Testis (tissue), 3 donors: Measurements from ENCODE around the gene SCAMP5. TPM values are rescaled to one million over a fixed set of nuclear protein-coding genes. Genes with fewer than 3 reads are reported as not detected.
A peak's percentile ranks its signal among the peaks of the same experiment; 100 is the strongest.

ENCODE experiments used
- DNase-seq: peaks from one replicate; pipeline ENCODE4 v3.0.0-alpha.2; 2019
- H3K27ac ChIP-seq, 2 donors: fragments of 200-600 bp; sonication (generic); one replicate each; pipeline ENCODE4 v1.5.1; 2019
- H3K27me3 ChIP-seq: fragments of 200-600 bp; sonication (generic); one replicate; pipeline ENCODE4 v1.5.1; 2019
- H3K36me3 ChIP-seq: fragments of 200-600 bp; sonication (generic); one replicate; pipeline ENCODE4 v1.5.1; 2017; ENCODE audit warnings: low read depth; ENCODE audit errors: missing control alignments
- H3K4me1 ChIP-seq: fragments of 200-600 bp; sonication (generic); one replicate; pipeline ENCODE4 v1.5.1; 2019
- H3K4me3 ChIP-seq, 2 donors: fragments of 200-600 bp; sonication (generic); one replicate each; pipeline ENCODE4 v1.5.1; 2017 to 2019
- H3K9me3 ChIP-seq: fragments of 200-600 bp; sonication (generic); one replicate; pipeline ENCODE4 v1.5.1; 2017
- CTCF ChIP-seq, 3 experiments: fragments of 450-650 bp in 2 of 3; fragments of 200-600 bp in 1 of 3; sonication (generic) in 1 of 3; IDR thresholded peaks; one replicate each; pipeline ENCODE4 v1.5.1; 2016 to 2019; ENCODE audit warnings: antibody characterized with exemption in 3 of 3, mild to moderate bottlenecking in 2 of 3, moderate library complexity in 1 of 3
- POLR2A ChIP-seq: fragments of 450-650 bp; IDR thresholded peaks from one replicate; pipeline ENCODE4 v1.6.1; 2017; ENCODE audit warnings: antibody characterized with exemption, mild to moderate bottlenecking, moderate library complexity
- WGBS, 2 donors: methylation state at CpG; one replicate each; pipeline ENCODE4 v1.1.5; 2018; 5-methylcytosine and 5-hydroxymethylcytosine counted together
- intact Hi-C: fragments of 100-400 bp; cut with DNase I; formaldehyde crosslinking; loops from one replicate; pipeline ENCODE4 v1.15.1; 2023; ENCODE audit warnings: low total_unique reads
- polyA plus RNA-seq: library from polyadenylated mRNA; stranded (reverse); fragments of 350-450 nt; fragmentation: Illumina TruSeq; extraction: RNeasy Lipid Tissue Mini Kit (QIAGEN cat#74804); gene quantifications from one replicate; pipeline ENCODE4 v1.2.3, GENCODE V29; 2014; ENCODE audit warnings: low read depth, low replicate concordance; ENCODE audit not compliant: insufficient read depth
- total RNA-seq, 2 donors: library from RNA; depleted of rRNA; stranded (reverse); fragments of >200 nt; gene quantifications; one replicate each; pipeline ENCODE4 v1.2.3, GENCODE V29; 2016

SCAMP5 gene
- total and polyA plus RNA-seq, 3 donors from 2014 or later, result 25.3 to 37.0 (median 27.4) TPM

DNA sequence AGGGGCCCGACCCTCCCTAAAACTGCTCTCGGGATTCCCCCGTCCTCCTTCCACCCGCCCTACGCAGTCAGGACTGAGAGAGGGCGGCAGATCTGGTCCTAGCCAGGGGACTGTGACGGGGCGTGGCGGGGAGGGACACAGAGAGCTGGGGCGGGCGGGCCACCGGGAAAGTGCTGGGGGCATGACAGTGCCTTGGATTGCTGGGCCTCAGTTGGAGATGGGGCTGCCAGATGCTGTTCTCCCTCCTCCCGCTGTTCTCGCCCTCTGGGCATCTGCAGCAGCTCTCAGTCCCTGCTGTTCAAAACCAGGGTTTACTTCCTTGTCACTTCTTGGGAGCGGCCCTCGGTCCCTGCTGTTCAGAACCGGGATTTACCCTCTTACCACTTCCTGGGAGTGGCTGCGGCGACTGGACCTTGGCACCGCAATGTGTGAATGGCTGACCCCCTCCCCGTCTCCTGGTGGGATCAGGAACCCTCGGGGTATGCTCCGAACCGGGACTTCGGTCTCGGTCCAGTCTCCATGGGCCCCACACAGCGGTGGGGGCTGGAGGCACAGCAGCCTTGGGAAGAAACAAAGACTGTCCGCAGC lies 36.9 kb upstream of the SCAMP5 start:
- no peaks in the 10 kb centered on the region for H3K9me3 ChIP-seq
- peak; percentile 54 for DNase-seq
- intact Hi-C loops, result loop anchor here (10.0 kb wide), 1 partner anchor 324 kb away; no protein-coding TSS in a partner anchor
- H3K27me3 ChIP-seq, result no peaks in the 10 kb centered on the region
- H3K4me3 ChIP-seq, result peak overlapping the region; percentile 62 to 68
- no peak overlapping the region for H3K27ac ChIP-seq
- H3K4me1 ChIP-seq, result peaks cover 34% of the 10 kb centered on the region
- 2 to 4% methylated on average over 19 to 27 of the region's 28 CpGs for WGBS, 2 donors
- TF ChIP-seq POLR2A, result no peak
- TF ChIP-seq CTCF (IDR thresholded peaks at IDR 0.05), result no peak
- no peaks in the 10 kb centered on the region for H3K36me3 ChIP-seq

GRCh38 chr15:74958908-74959585 lies 36.3 kb upstream of the SCAMP5 start:
- Histone ChIP-seq H3K9me3 (no peaks in the 10 kb centered on the region), H3K27ac (no peak overlapping the region), H3K4me1 (peaks cover 31% of the 10 kb centered on the region), H3K4me3 (peak overlapping the region; percentile 62 to 68), H3K27me3 (no peaks in the 10 kb centered on the region), H3K36me3 (no peaks in the 10 kb centered on the region)
- no peak for TF ChIP-seq CTCF (IDR thresholded peaks at IDR 0.05)
- no peak for TF ChIP-seq POLR2A
- 3 to 11% methylated on average over 35 to 47 of the region's 47 CpGs for WGBS, 2 donors
- intact Hi-C loops, result loop anchor here (10.0 kb wide), 1 partner anchor 324 kb away; no protein-coding TSS in a partner anchor
- peak; percentile 19 for DNase-seq

GRCh38 chr15:74959586-74959939 lies 35.8 kb upstream of the SCAMP5 start:
- Histone ChIP-seq H3K9me3 (no peaks in the 10 kb centered on the region), H3K36me3 (no peaks in the 10 kb centered on the region), H3K4me1 (peaks cover 27% of the 10 kb centered on the region), H3K27me3 (no peaks in the 10 kb centered on the region), H3K4me3 (peak overlapping the region in 1 of 2 donors; percentile 68), H3K27ac (no peak overlapping the region)
- TF ChIP-seq POLR2A (no peak), CTCF (IDR thresholded peaks at IDR 0.05) (no peak)
- intact Hi-C loops, result loop anchor here (10.0 kb wide), 1 partner anchor 325 kb away; no protein-coding TSS in a partner anchor
- no peak for DNase-seq
- WGBS, 2 donors, result 16% methylated on average over 8 of the region's 8 CpGs

DNA sequence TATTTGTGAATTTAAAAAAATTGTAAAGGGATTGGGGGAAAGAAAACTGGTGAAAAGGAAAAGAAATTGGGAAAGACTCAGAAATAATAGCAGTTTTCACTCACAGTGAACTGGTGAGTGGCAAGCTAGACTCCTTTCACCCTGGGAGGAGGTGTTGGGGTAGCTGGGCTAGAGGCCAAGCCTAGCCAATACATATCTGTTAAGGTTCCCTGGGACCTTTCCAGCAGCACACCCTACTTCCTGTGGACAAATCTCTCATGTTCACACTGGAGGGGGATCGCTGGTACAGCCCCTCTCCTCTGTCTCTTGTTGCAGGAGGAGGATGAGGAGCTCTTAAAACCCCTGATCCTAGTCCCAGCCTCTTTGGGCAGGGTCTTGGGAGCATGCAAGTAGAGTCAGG lies 35.1 kb upstream of the SCAMP5 start:
- Histone ChIP-seq H3K4me1 (peaks cover 21% of the 10 kb centered on the region), H3K27ac (no peak overlapping the region), H3K9me3 (no peaks in the 10 kb centered on the region), H3K4me3 (no peak overlapping the region), H3K36me3 (no peaks in the 10 kb centered on the region), H3K27me3 (no peaks in the 10 kb centered on the region)
- 67 to 82% methylated on average over 1 of the region's 1 CpG for WGBS, 2 donors
- TF ChIP-seq CTCF (IDR thresholded peaks at IDR 0.05) (no peak), POLR2A (no peak)
- no peak for DNase-seq
- intact Hi-C loops, result no loop called here
